HepG2 (cell line): ENCODE results near the gene AADACL2. TPM values are rescaled to one million over a fixed set of nuclear protein-coding genes. Genes with fewer than 3 reads are reported as not detected.

Experiments used
- ATAC-seq: fragments of 200-7000 bp; cut with Tn5 transposase; 3 replicates; pipeline ENCODE4 v1.9.1; 2020; ENCODE audit warnings: mild to moderate bottlenecking, moderate library complexity
- BruUV-seq: library from RNA; stranded (reverse); fragments of 400-500 nt; replicated peaks from 2 replicates; lab custom pipeline; 2021; lab: Mats Ljungman, UMichigan
- CTCF ChIA-PET: fragments of 300-600 bp; formaldehyde crosslinking; extraction: SDS; loops from one replicate; lab custom pipeline; 2021; ENCODE audit warnings: low total read pairs, inconsistent platforms, low intra/inter-chr PET ratio; lab: Yijun Ruan, JAX
- POLR2A ChIA-PET: fragments of 350-600 bp; sonication (Branson Sonifier 250); formaldehyde crosslinking; loops from one replicate; lab custom pipeline; 2020; ENCODE audit warnings: antibody characterized with exemption, inconsistent platforms; lab: Yijun Ruan, JAX
- DNase-seq: peaks from one replicate; pipeline ENCODE4 v3.0.0-alpha.2; 2015; ENCODE audit warnings: low spot score
- FAIRE-seq: peaks from 3 replicates; lab custom pipeline; 2011; peaks lifted over from hg19 to GRCh38; lab: Jason Lieb, UNC
- H2AFZ ChIP-seq: one replicate; pipeline ENCODE4 v1.6.1; 2011; ENCODE audit warnings: low read length, inconsistent platforms
- H3K27ac ChIP-seq: fragments of 300-600 bp; 3 replicates; pipeline ENCODE4 v1.8.0; 2011; ENCODE audit warnings: mixed run types, mild to moderate bottlenecking, mixed read lengths, low read length, inconsistent platforms; ENCODE audit not compliant: insufficient read depth; ENCODE audit errors: extremely low read length
- H3K27me3 ChIP-seq, 2 experiments: fragments of 200-600 bp in 1 of 2; 2 replicates in 1 of 2; 3 replicates in 1 of 2; pipeline versions ENCODE4 v1.6.0 to v1.8.0; 2011; ENCODE audit warnings: low read length in 2 of 2, mild to moderate bottlenecking in 2 of 2, moderate library complexity in 2 of 2, inconsistent platforms in 1 of 2; ENCODE audit not compliant: insufficient read depth in 2 of 2, control insufficient read depth in 1 of 2
- H3K36me3 ChIP-seq, 2 experiments: fragments of 200-600 bp in 1 of 2; replicated peaks in 1 of 2; 2 replicates in 1 of 2; 3 replicates in 1 of 2; pipeline versions ENCODE4 v1.5.1 to v1.8.0; 2011; ENCODE audit warnings: low read length in 2 of 2, inconsistent platforms in 1 of 2; ENCODE audit not compliant: insufficient read depth in 2 of 2, control insufficient read depth in 1 of 2
- H3K4me1 ChIP-seq: 2 replicates; pipeline ENCODE4 v1.5.1; 2012; ENCODE audit warnings: low read length, inconsistent platforms; ENCODE audit not compliant: insufficient read depth
- H3K4me2 ChIP-seq: 2 replicates; pipeline ENCODE4 v1.6.0; 2011; ENCODE audit warnings: low read depth, low read length, inconsistent platforms
- H3K4me3 ChIP-seq, 3 experiments: fragments of 200-600 bp in 1 of 3; sonication (generic), shearing (Covaris generic) in 1 of 3; replicated peaks in 1 of 3; 2 replicates each; pipeline ENCODE4 v1.5.1; 2011 to 2016; ENCODE audit warnings: low read length in 3 of 3, inconsistent platforms in 2 of 3, low read depth in 2 of 3, mild to moderate bottlenecking in 2 of 3, control low read depth in 1 of 3, mixed read lengths in 1 of 3; ENCODE audit not compliant: insufficient read depth in 1 of 3
- H3K79me2 ChIP-seq: one replicate; pipeline ENCODE4 v1.6.1; 2011; ENCODE audit warnings: low read length, inconsistent platforms; ENCODE audit not compliant: insufficient read depth
- H3K9ac ChIP-seq: 2 replicates; pipeline ENCODE4 v1.6.0; 2011; ENCODE audit warnings: mild to moderate bottlenecking, low read depth, low read length, inconsistent platforms; ENCODE audit not compliant: insufficient read depth
- H3K9me3 ChIP-seq: 2 replicates; pipeline ENCODE4 v1.5.1; 2012; ENCODE audit warnings: mild to moderate bottlenecking, low read length
- H4K20me1 ChIP-seq: 2 replicates; pipeline ENCODE4 v1.6.0; 2011; ENCODE audit warnings: inconsistent platforms, mild to moderate bottlenecking, low read length, moderate library complexity; ENCODE audit not compliant: insufficient read depth
- CBFB ChIP-seq: sonication (generic); formaldehyde crosslinking; IDR thresholded peaks from 2 replicates; pipeline ENCODE4 v1.4.0; 2020; ENCODE audit warnings: missing genetic modification reagents
- DDIT3 ChIP-seq: sonication (generic); formaldehyde crosslinking; IDR thresholded peaks from 2 replicates; pipeline ENCODE4 v1.4.0; 2020; ENCODE audit warnings: mild to moderate bottlenecking, missing genetic modification reagents
- HIVEP1 ChIP-seq: sonication (generic); formaldehyde crosslinking; IDR thresholded peaks from 2 replicates; pipeline ENCODE4 v1.4.0; 2020; ENCODE audit warnings: mild to moderate bottlenecking, missing genetic modification reagents
- SRSF9 ChIP-seq: fragments of 200-400 bp; formaldehyde crosslinking; IDR thresholded peaks from 2 replicates; pipeline ENCODE4 v1.6.1; 2018; ENCODE audit warnings: borderline replicate concordance, mild to moderate bottlenecking, low read depth, low read length; ENCODE audit not compliant: insufficient read depth, poor library complexity, severe bottlenecking
- TOE1 ChIP-seq: sonication (generic); formaldehyde crosslinking; IDR thresholded peaks from 2 replicates; pipeline ENCODE4 v1.4.0; 2020; ENCODE audit warnings: mild to moderate bottlenecking, missing genetic modification reagents
- ZBTB3 ChIP-seq: sonication (generic); formaldehyde crosslinking; IDR thresholded peaks from 2 replicates; pipeline ENCODE4 v1.4.0; 2020; ENCODE audit warnings: low read depth, mild to moderate bottlenecking, moderate library complexity, missing genetic modification reagents, borderline replicate concordance
- ZKSCAN1 ChIP-seq: fragments of 150-350 bp; IDR thresholded peaks from 2 replicates; pipeline ENCODE4 v1.6.1; 2014; ENCODE audit warnings: low read length
- ZNF160 ChIP-seq: sonication (generic); formaldehyde crosslinking; IDR thresholded peaks from 2 replicates; pipeline ENCODE4 v1.8.0; 2022; ENCODE audit warnings: mild to moderate bottlenecking, inconsistent platforms, missing genetic modification reagents
- ZNF337 ChIP-seq: sonication (generic); formaldehyde crosslinking; IDR thresholded peaks from 2 replicates; pipeline ENCODE4 v1.5.1; 2020; ENCODE audit warnings: missing genetic modification reagents, low read depth, mild to moderate bottlenecking, borderline replicate concordance
- ZNF350 ChIP-seq: sonication (generic); formaldehyde crosslinking; IDR thresholded peaks from 2 replicates; pipeline ENCODE4 v1.4.0; 2020; ENCODE audit warnings: mild to moderate bottlenecking, low read depth, missing genetic modification reagents, borderline replicate concordance
- WGBS: methylation state at CpG from one replicate; pipeline ENCODE4 v1.1.6; 2017; ENCODE audit warnings: low lambda C conversion rate; 5-methylcytosine and 5-hydroxymethylcytosine counted together
- in situ Hi-C: cut with HindIII; loops from 2 replicates; pipeline ENCODE4 v1.10.0; 2017; ENCODE audit warnings: low pct_unique_long_range_greater_than_20kb; ENCODE audit not compliant: extremely low pct_ligation_motif_present
- intact Hi-C: fragments of 100-400 bp; cut with micrococcal nuclease; formaldehyde crosslinking; loops from one replicate; pipeline ENCODE4 v1.10.0; 2022; ENCODE audit not compliant: unreplicated experiment
- polyA plus RNA-seq, 8 experiments: library from polyadenylated mRNA; depleted of rRNA in 3 of 8; stranded (reverse) in 7 of 8; unstranded in 1 of 8; fragments of >200 nt; fragmentation: Illumina TruSeq in 4 of 8; extraction: Trizol in 4 of 8; gene quantifications; 2 replicates each; pipeline versions ENCODE4 v1.2.1 to v1.2.3, GENCODE V29; 2011 to 2016; ENCODE audit warnings: low read depth in 4 of 8, missing spikeins in 1 of 8, mixed read lengths in 1 of 8; ENCODE audit not compliant: insufficient read depth in 1 of 8
- total RNA-seq, 5 experiments: library from RNA; depleted of rRNA; stranded (reverse); fragments of >200 nt; fragmentation: Illumina TruSeq; extraction: Trizol; gene quantifications; 2 replicates each; pipeline ENCODE4 v1.2.3, GENCODE V29; 2016; ENCODE audit warnings: low read depth in 1 of 5
- TF ChIP-seq, protein P1 (sequence below): sonication (generic); formaldehyde crosslinking; IDR thresholded peaks from 2 replicates; pipeline ENCODE4 v1.5.1; 2020; ENCODE audit warnings: missing genetic modification reagents, mild to moderate bottlenecking, borderline replicate concordance

AADACL2 gene
- total and polyA plus RNA-seq, 2 of the 13 experiments (the other 11 are each of a cell fraction or from before 2014, with no cell fraction given): not detected

DNA sequence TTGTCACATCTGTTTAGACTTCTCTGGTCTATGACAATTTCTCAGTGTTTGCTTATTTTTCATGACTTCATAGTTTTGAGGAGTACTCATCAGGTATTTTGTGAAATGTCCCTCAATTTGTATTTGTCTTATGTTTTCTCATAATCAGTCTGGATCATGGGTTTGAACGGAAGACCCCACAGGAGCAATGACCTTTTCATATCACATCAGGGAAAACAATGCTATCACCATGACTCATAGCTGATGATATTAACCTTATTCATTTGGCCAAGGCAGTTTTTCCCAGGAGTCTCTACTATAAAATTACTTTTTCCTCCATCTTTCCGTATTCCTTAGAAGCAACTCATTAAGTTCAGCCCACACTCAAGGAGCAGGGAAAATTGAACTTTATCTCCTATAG, 32.7 kb downstream of the AADACL2 start:
- TF ChIP-seq CBFB (CRISPR knock-in tag): no peak
- no peak for TF ChIP-seq TOE1 (CRISPR knock-in tag)
- no peak for TF ChIP-seq DDIT3 (CRISPR knock-in tag)
- TF ChIP-seq ZNF350 (CRISPR knock-in tag): no peak
- no peak for TF ChIP-seq ZBTB3 (CRISPR knock-in tag)
- no peak for TF ChIP-seq ZKSCAN1
- TF ChIP-seq ZNF337 (CRISPR knock-in tag): no peak
- TF ChIP-seq, protein P1, sequence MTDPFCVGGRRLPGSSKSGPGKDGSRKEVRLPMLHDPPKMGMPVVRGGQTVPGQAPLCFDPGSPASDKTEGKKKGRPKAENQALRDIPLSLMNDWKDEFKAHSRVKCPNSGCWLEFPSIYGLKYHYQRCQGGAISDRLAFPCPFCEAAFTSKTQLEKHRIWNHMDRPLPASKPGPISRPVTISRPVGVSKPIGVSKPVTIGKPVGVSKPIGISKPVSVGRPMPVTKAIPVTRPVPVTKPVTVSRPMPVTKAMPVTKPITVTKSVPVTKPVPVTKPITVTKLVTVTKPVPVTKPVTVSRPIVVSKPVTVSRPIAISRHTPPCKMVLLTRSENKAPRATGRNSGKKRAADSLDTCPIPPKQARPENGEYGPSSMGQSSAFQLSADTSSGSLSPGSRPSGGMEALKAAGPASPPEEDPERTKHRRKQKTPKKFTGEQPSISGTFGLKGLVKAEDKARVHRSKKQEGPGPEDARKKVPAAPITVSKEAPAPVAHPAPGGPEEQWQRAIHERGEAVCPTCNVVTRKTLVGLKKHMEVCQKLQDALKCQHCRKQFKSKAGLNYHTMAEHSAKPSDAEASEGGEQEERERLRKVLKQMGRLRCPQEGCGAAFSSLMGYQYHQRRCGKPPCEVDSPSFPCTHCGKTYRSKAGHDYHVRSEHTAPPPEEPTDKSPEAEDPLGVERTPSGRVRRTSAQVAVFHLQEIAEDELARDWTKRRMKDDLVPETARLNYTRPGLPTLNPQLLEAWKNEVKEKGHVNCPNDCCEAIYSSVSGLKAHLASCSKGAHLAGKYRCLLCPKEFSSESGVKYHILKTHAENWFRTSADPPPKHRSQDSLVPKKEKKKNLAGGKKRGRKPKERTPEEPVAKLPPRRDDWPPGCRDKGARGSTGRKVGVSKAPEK (CRISPR knock-in tag): no peak
- TF ChIP-seq ZNF160: no peak
- TF ChIP-seq HIVEP1 (CRISPR knock-in tag): no peak
- no peak for TF ChIP-seq SRSF9
- H3K4me3 ChIP-seq: no peak overlapping the region
- no peak for FAIRE-seq
- ATAC-seq: no peak
- CTCF ChIA-PET: no interaction called here
- H3K36me3 ChIP-seq: no peaks in the 10 kb centered on the region
- no peaks in the 10 kb centered on the region for H3K27me3 ChIP-seq
- no peak overlapping the region for H3K9ac ChIP-seq
- no peak overlapping the region for H2AFZ ChIP-seq
- peaks cover 38% of the 10 kb centered on the region for H3K4me1 ChIP-seq
- WGBS: 91% methylated on average over 2 of the region's 2 CpGs
- H3K4me2 ChIP-seq: no peak overlapping the region
- no peaks in the 10 kb centered on the region for H4K20me1 ChIP-seq
- no peak overlapping the region for H3K27ac ChIP-seq
- no TSS peak for BruUV-seq
- H3K79me2 ChIP-seq: no peaks in the 10 kb centered on the region
- intact Hi-C loops (no loop called here), in situ Hi-C loops (no loop called here)
- POLR2A ChIA-PET: no interaction called here
- no peaks in the 10 kb centered on the region for H3K9me3 ChIP-seq
- DNase-seq: no peak
